ENCODE measurements around the gene STAC2.

The STAC2 gene

GRCh38 chr17:39209317-39210092 lies 16.2 kb downstream of the STAC2 start:
- DNase-seq = peak; percentile 95

DNA sequence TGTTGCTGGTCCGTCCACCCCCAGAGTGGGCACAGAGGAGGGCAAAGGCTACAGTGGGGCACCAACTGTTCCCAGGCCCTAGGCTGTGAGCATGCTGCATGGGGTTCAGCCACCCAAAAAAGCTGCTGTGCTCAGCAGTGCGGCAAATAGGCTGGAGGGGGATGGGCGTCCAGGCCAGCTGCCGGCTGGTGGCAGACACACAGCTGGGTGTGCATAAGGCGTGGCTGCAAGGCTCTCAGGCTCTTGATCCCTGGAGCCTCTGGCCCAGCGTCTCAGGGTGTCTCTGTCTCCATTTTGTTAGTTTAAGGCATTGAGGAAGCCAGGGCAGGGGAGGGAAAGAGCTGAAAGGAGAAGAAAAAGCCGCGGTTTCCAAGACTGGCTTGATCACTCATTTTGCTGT lies 16.9 kb downstream of the STAC2 start:
- DNase-seq = peak; percentile 94

GRCh38 chr17:39208136-39208535 lies 17.6 kb downstream of the STAC2 start:
- DNase-seq = peak; percentile 53

DNA sequence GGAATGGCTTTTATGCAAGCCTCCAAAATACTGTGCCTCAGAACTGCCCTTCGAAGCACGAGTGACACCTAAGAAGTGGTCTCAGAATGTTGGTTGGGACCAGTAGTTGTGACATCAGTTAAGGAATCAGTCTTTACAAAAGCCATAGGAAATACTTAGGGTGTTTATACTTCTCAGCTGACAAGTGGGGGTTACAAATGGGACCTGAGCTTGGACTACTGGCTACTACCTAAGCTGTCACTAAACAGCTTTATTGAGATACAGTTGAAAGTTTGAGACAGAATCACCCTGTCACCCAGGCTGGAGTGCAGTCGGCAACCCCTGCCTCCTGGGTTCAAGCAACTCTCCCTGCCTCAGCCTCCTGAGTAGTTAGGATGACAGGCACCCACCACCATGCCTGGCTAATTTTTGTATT lies 20.6 kb downstream of the STAC2 start:
- DNase-seq = no peak

GRCh38 chr17:39204245-39204644 lies 21.5 kb downstream of the STAC2 start:
- no peak for DNase-seq

- no peak for DNase-seq
These were observed 24.7 kb downstream of the STAC2 start for GRCh38 chr17:39200957-39201510.

DNA sequence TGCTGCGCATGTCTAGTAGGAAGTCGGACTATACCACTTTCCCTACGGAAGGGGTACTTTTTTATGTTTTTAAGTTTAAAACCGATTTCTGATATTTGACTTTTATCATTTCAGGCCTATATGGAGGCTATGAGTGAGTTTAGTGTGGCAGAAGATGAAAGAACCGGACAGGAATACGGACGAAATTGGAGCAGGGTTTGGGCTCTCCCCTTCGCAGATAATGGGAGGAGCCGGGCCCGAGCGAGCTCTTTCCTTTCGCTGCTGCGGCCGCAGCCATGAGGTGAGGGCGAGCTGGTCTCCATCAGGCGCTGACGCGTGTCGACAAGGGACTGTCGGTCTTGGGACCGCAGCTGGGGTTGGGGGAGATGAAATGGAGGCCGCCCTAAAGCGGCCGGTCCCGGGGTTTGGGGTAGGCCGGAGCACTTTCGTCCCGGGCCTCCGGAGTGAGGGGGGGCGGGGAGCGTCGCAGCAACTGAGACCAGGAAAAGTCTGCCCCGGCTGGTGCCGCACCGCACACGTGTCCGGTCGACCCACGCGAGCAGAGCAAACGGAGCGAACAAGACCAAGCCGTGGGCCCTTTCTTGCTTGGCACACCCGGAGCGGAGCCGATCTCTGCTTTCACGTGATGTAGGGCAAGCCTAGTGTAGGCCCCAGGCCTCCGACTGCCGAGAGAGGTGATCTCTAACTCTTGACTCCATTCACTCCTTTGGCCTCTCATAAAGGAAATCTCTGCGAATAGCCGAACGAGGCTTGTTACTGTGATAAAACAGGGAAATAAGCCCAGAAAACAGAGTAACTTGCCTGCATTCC lies 25.5 kb downstream of the STAC2 start, which contains the start of gene RPL19:
TSS of gene RPL19 (plus strand) at position 214 of the 810 bp plus-strand sequence. CDS start at position 276, 62 bp downstream.
- DNase-seq = peak; percentile 92

DNA sequence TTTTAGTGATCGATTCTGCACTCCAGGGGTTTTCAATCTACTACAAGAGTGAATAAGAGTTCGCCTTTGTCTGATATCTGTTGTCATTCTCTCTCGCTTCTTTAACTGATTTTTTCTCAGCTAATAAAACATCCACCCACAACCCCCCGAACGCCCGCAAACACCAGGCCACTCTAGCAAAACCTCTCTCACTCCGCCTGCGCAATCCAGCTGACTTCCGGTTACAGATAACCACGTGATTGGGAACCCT lies 26.0 kb downstream of the STAC2 start:
- DNase-seq = peak; percentile 98

GRCh38 chr17:39198186-39198566 lies 27.6 kb downstream of the STAC2 start:
- DNase-seq = peak; percentile 49

DNA sequence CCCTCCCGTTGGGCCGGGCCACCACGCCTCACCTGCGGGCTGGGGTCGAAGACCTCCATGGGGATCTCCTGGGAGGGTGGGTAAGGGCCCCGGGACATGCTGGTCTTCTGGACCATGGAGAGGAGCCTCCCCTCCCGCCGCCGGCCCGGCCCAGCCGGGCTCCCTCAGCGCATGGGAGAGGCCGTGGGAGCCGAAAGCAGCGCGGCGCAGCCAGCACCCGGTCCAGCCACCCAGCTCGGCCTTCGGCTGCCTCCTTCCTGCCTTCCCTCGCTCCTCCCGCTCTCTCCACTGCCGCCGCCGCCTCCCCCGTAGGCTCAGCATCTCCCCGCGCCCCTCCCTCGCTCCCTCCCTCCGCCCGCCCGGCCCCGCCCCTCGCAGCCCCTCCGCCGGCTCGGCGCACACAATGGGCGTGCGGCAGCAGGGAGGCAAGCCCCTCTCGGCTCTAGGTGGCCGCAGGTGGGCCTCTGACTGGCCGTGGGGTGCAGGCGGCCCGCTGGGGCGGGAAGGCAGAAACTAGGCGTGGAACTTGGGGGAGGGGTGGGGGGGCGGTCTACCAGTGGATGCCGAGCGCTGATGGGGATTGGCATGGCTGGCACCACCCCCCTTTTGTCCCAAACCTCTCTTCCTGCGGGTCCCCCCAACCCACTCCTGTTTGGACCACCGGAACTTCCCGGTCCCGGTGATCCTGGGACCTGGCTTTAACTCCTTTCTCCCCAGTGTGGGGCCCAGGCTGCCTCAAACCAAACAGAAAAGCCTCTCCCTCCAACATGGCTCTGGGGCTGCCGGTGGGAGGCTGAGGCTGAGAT lies 28.2 kb downstream of the STAC2 start, which contains the start of gene CACNB1:
TSS of gene CACNB1 (minus strand) at position 290 of the 806 bp plus-strand sequence. CDS start at position 116, 174 bp downstream.
- peak; percentile 92 for DNase-seq

- DNase-seq = peak; percentile 52
These were observed 28.9 kb downstream of the STAC2 start for GRCh38 chr17:39196808-39197291.

DNA sequence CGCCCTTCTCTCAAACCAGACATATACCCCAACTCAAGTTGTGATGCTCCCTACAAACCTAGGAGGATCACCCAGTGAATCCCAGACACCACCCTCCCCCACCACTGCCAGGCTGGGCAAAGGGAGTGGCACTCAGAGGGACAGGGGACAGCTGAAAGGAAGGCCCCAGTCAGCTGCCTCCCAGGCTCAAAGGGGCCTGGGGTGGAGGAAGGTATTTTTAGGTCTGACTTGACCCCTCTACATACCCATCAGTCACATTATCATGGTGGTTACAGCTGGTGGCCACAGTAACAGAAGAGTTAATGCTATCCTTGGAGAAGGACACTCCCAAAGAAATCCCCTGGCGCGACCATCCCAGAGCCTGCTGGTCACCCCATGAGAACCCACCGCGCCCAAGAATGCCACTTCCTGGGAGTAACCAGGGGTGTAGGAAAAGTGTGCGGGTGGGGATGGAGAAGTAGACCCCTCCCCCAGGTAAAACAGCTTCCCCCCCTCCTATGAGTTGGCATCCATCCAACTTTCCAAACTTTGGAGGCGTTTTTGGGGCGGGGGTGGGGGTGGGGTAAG lies 29.4 kb downstream of the STAC2 start:
- no peak for DNase-seq

GRCh38 chr17:39195568-39196160 lies 30.1 kb downstream of the STAC2 start:
- DNase-seq = no peak

DNA sequence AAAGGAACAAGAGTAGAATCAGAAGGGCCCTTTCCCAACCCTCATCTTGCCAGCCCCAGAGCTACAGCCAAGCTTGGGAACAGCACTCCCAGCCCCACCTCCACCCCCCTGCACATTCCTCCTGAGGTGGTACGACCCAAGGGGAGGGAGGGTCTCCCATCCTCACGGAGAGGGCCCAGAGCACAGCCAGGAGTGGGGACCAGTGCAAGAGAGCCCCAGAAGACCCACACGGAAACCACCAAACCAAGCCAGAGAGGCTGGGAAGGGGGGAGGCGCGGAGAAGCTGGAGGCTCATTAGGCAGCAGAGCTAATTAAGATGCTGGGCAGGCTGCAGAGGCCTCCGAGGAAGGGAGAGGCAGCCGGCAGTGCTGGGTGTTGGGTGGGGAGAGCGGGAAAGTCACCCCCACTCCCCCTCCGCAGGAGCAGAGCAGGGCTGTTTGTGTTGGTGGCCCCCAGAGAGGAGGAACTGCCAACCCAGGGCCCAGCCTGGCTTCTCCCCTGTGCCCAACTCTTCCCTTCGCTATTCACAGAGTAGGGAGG lies 30.7 kb downstream of the STAC2 start:
- DNase-seq = no peak

DNA sequence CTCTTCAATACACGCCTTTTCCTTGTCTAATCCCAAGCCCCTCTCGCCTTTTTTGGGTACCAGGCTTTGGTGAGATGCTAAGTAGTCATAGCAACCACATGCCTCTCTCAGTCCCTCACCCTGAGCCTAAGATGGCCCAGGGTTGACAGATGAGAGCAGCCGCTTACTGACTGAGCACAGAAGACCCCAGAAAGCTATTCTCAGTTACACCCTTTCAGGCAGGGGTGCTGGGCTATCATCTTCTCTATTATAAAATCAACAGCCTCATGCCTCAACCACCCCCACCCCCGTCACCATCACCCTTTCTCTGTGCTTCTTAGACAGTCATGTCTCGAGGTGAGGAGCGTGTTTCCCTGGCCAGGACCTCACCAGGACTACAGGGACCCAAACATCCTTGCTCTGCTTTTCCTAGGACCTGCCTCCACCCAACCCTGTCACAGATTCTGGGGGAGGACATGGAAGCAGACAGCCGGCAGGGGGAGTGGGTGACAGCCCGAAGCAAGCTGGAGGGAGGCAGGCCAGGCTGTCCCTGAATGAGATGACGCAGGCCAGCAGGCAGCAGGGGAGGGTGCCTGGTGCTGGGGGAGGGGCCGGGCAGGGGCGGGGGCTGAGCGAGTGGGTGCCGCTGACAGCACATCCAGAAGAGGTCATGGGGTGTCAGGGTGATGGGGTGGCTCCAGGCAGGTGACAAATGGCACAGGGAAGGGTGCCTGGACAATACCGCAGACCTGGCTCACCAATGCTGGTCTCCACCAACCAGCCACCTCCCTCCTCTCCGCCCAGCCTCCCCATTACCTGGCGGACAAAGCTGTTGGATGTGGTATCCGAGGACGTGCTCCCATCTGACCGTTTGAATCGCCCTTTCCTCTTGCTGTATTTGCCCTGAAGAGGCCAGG lies 31.4 kb downstream of the STAC2 start:
- DNase-seq = no peak

DNA sequence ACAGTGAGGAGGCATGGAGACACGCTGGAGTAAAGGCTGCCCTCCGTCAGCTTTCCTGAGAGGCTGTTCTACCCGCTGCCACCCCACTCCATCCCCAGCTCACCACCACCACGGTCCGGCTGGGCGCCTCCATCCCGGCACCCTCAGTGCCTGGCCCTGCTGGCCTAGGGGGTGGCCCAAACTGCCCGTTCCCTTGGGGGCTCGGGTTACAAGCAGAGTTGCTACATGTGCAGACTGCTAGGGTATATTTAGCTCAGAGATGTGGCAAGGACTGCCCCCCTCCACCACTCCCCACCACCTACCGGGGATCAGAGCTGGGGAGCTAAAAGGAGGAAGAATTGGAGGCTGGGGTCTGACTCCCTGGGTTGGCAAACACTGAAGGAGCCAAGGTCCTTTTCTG lies 32.4 kb downstream of the STAC2 start:
- no peak for DNase-seq

GRCh38 chr17:39192901-39193300 lies 32.8 kb downstream of the STAC2 start:
- no peak for DNase-seq

- no peak for DNase-seq
These were observed 33.8 kb downstream of the STAC2 start for GRCh38 chr17:39191750-39192510.

DNA sequence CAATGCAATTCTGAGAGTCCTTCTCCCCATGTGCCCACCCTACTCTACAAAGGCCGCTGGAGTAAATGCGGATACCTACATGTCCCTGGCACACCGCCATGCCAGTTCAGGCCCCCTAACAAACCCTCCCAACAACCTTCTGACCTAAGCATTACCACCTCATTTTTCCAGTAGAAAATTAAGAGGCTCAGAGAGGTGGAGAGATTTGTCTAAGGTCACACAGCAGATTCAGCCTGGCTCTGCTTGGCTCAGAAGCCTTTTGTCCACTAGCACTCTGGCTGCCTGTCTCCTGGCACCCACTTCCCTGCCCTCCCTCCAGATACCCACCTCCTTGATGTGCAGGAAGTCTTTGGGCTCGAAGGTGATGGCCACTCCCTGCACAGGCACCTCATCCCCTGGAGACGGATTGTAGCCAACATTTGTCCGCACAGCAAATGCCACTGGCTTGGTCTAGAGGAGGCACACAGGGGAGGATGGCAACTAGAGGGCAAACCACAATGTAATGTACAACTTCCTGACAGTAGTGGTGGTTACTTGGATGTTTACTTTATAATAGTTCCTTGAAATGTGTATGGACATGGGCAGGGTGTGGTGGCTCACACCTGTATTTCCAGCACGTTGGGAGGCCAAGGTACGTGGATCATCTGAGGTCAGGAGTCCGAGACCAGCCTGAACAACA lies 38.5 kb downstream of the STAC2 start:
- DNase-seq = no peak
